Gastrocnemius medialis (tissue), 4 donors: ENCODE results near the gene GABBR2. TPM values are rescaled to one million over a fixed set of nuclear protein-coding genes. Genes with fewer than 3 reads are reported as not detected.

ENCODE experiments used
- ATAC-seq, 2 donors: fragments of 150-250 bp; one replicate each; pipeline ENCODE4 v1.9.1; 2016
- DNase-seq, 2 donors: peaks; one replicate each; pipeline ENCODE4 v3.0.0-alpha.2; 2019
- H3K27ac ChIP-seq, 4 donors: fragments of 200-600 bp; sonication (generic); 1 replicate in 1 of 4; 2 replicates in 3 of 4; pipeline ENCODE4 v1.5.1; 2016 to 2018; ENCODE audit warnings: mild to moderate bottlenecking in 2 of 4, moderate library complexity in 1 of 4
- H3K27me3 ChIP-seq, 3 donors: fragments of 200-600 bp; sonication (generic) in 2 of 3; 1 replicate in 1 of 3; 2 replicates in 2 of 3; pipeline versions ENCODE4 v1.5.1 to v1.6.0; 2016 to 2019; ENCODE audit warnings: mild to moderate bottlenecking in 1 of 3, moderate library complexity in 1 of 3
- H3K36me3 ChIP-seq, 2 donors: fragments of 200-600 bp; sonication (generic) in 1 of 2; one replicate each; pipeline ENCODE4 v1.5.1; 2017 to 2018
- H3K4me1 ChIP-seq, 2 donors: fragments of 200-600 bp; sonication (generic) in 1 of 2; one replicate each; pipeline ENCODE4 v1.5.1; 2016 to 2017; ENCODE audit warnings: mild to moderate bottlenecking in 2 of 2
- H3K4me3 ChIP-seq, 4 donors: fragments of 200-600 bp; sonication (generic) in 3 of 4; 1 replicate in 1 of 4; 2 replicates in 3 of 4; pipeline ENCODE4 v1.5.1; 2016 to 2019; ENCODE audit warnings: mild to moderate bottlenecking in 2 of 4
- H3K9me3 ChIP-seq, 3 donors: fragments of 200-600 bp; sonication (generic) in 2 of 3; 1 replicate in 1 of 3; 2 replicates in 2 of 3; pipeline ENCODE4 v1.5.1; 2016 to 2019
- CTCF ChIP-seq, 5 experiments: fragments of 450-650 bp in 3 of 5; fragments of 200-600 bp in 2 of 5; sonication (generic) in 2 of 5; IDR thresholded peaks in 4 of 5; conservative IDR thresholded peaks in 1 of 5; 1 replicate in 4 of 5; 2 replicates in 1 of 5; pipeline ENCODE4 v1.5.1; 2016 to 2019; ENCODE audit warnings: antibody characterized with exemption in 5 of 5, mild to moderate bottlenecking in 3 of 5, moderate library complexity in 3 of 5
- POLR2A ChIP-seq, 2 donors: fragments of 450-650 bp; IDR thresholded peaks; one replicate each; pipeline ENCODE4 v1.6.1; 2017; ENCODE audit warnings: antibody characterized with exemption in 2 of 2, mild to moderate bottlenecking in 2 of 2, moderate library complexity in 2 of 2
- in situ Hi-C, 4 donors: fragments of 200-750 bp; cut with MboI; loops; one replicate each; pipeline versions ENCODE4 v1.15.0 to v1.8.0; 2017; ENCODE audit warnings: low sequenced_read_pairs in 4 of 4
- intact Hi-C: fragments of 100-400 bp; cut with DNase I; formaldehyde crosslinking; loops from one replicate; pipeline ENCODE4 v1.15.1; 2023; ENCODE audit warnings: low total_unique reads
- total RNA-seq, 4 donors: library from RNA; depleted of rRNA; stranded (reverse); fragments of >200 nt; gene quantifications; one replicate each; pipeline versions ENCODE4 v1.1.0 to v1.2.3, GENCODE V29; 2016

Gene GABBR2
- total RNA-seq, 4 donors from 2014 or later, result 0.46 to 0.80 TPM; not detected in 2

GRCh38 chr9:98600631-98601030 lies 108.1 kb downstream of the GABBR2 start:
- Histone ChIP-seq H3K4me1 (no peaks in the 10 kb centered on the region), H3K36me3 (no peaks in the 10 kb centered on the region), H3K27me3 (no peaks in the 10 kb centered on the region), H3K4me3 (no peak overlapping the region), H3K27ac (no peak overlapping the region), H3K9me3 (no peaks in the 10 kb centered on the region)
- intact Hi-C loops (no loop called here), in situ Hi-C loops (no loop called here)
- ATAC-seq, result no peak
- DNase-seq, result no peak
- no peak for TF ChIP-seq POLR2A (IDR thresholded peaks at IDR 0.05)
- TF ChIP-seq CTCF (IDR thresholded peaks at IDR 0.05 in 4 of 5, conservative IDR thresholded peaks at IDR 0.05 in 1 of 5), result no peak

GRCh38 chr9:98599566-98600216 lies 109.0 kb downstream of the GABBR2 start:
- TF ChIP-seq CTCF (IDR thresholded peaks at IDR 0.05 in 4 of 5, conservative IDR thresholded peaks at IDR 0.05 in 1 of 5), result no peak
- no peak for TF ChIP-seq POLR2A (IDR thresholded peaks at IDR 0.05)
- in situ Hi-C loops, result no loop called here
- no peaks in the 10 kb centered on the region for H3K27me3 ChIP-seq
- H3K36me3 ChIP-seq, result no peaks in the 10 kb centered on the region
- DNase-seq (no peak), ATAC-seq (no peak)
- no peaks in the 10 kb centered on the region for H3K4me1 ChIP-seq
- intact Hi-C loops, result no loop called here
- no peak overlapping the region for H3K27ac ChIP-seq
- H3K9me3 ChIP-seq, result no peaks in the 10 kb centered on the region
- no peak overlapping the region for H3K4me3 ChIP-seq

GRCh38 chr9:98598861-98599260 lies 109.9 kb downstream of the GABBR2 start:
- no peaks in the 10 kb centered on the region for H3K4me1 ChIP-seq
- in situ Hi-C loops, result no loop called here
- intact Hi-C loops, result no loop called here

GRCh38 chr9:98597236-98597771 lies 111.4 kb downstream of the GABBR2 start:
- Histone ChIP-seq H3K4me3 (no peak overlapping the region), H3K36me3 (no peaks in the 10 kb centered on the region), H3K27me3 (no peaks in the 10 kb centered on the region), H3K9me3 (no peaks in the 10 kb centered on the region), H3K27ac (no peak overlapping the region), H3K4me1 (no peaks in the 10 kb centered on the region)
- intact Hi-C loops, result no loop called here
- DNase-seq (no peak), ATAC-seq (no peak)
- in situ Hi-C loops, result no loop called here
- TF ChIP-seq POLR2A (IDR thresholded peaks at IDR 0.05) (no peak), CTCF (IDR thresholded peaks at IDR 0.05 in 4 of 5, conservative IDR thresholded peaks at IDR 0.05 in 1 of 5) (no peak)

More at GRCh38 chr9:98598861-98599260, 109.9 kb downstream of the GABBR2 start:
- ATAC-seq (no peak), DNase-seq (no peak)
- no peak overlapping the region for H3K4me3 ChIP-seq
- no peak overlapping the region for H3K27ac ChIP-seq
- TF ChIP-seq POLR2A (IDR thresholded peaks at IDR 0.05) (no peak), CTCF (IDR thresholded peaks at IDR 0.05 in 4 of 5, conservative IDR thresholded peaks at IDR 0.05 in 1 of 5) (no peak)
- no peaks in the 10 kb centered on the region for H3K9me3 ChIP-seq
- no peaks in the 10 kb centered on the region for H3K36me3 ChIP-seq
- no peaks in the 10 kb centered on the region for H3K27me3 ChIP-seq
